HFF-Myc (cell line): Measurements from ENCODE around the gene BRINP3.

ENCODE experiments used
- DNase-seq: peaks from one replicate; pipeline ENCODE4 v3.0.0-alpha.2; 2011; ENCODE audit warnings: low read depth; ENCODE audit errors: extremely low read depth
- H3K4me3 ChIP-seq: replicated peaks from 2 replicates; pipeline ENCODE4 v1.5.1; 2011; ENCODE audit warnings: low read depth, mild to moderate bottlenecking, control low read depth, low read length
- TF ChIP-seq, protein P1 (sequence below): IDR thresholded peaks from 2 replicates; pipeline ENCODE4 v1.5.1; 2012; ENCODE audit warnings: mild to moderate bottlenecking, low read depth, low read length, control low read depth; ENCODE audit errors: missing control alignments

The BRINP3 gene

DNA sequence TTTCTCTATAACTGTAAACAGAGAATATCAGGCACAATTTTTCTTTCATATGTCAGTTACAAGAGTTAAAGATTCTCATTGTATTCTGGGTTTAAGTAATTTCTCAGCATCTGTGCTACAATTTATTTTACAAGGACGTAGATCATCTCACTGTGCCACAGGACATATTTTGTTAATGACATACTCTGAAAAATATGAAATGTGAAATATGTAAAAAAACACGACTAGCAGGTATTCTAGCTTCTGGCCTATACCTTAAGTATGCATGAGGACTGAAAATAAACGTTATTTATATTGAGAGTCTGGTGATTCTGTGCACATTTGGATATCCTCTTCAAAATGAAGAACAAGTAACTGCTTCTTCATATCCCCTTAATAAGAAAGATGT is 308.8 kb downstream of the BRINP3 start:
- TF ChIP-seq, protein P1, sequence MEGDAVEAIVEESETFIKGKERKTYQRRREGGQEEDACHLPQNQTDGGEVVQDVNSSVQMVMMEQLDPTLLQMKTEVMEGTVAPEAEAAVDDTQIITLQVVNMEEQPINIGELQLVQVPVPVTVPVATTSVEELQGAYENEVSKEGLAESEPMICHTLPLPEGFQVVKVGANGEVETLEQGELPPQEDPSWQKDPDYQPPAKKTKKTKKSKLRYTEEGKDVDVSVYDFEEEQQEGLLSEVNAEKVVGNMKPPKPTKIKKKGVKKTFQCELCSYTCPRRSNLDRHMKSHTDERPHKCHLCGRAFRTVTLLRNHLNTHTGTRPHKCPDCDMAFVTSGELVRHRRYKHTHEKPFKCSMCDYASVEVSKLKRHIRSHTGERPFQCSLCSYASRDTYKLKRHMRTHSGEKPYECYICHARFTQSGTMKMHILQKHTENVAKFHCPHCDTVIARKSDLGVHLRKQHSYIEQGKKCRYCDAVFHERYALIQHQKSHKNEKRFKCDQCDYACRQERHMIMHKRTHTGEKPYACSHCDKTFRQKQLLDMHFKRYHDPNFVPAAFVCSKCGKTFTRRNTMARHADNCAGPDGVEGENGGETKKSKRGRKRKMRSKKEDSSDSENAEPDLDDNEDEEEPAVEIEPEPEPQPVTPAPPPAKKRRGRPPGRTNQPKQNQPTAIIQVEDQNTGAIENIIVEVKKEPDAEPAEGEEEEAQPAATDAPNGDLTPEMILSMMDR: no peak
- H3K4me3 ChIP-seq: no peak overlapping the region
- DNase-seq: no peak

DNA sequence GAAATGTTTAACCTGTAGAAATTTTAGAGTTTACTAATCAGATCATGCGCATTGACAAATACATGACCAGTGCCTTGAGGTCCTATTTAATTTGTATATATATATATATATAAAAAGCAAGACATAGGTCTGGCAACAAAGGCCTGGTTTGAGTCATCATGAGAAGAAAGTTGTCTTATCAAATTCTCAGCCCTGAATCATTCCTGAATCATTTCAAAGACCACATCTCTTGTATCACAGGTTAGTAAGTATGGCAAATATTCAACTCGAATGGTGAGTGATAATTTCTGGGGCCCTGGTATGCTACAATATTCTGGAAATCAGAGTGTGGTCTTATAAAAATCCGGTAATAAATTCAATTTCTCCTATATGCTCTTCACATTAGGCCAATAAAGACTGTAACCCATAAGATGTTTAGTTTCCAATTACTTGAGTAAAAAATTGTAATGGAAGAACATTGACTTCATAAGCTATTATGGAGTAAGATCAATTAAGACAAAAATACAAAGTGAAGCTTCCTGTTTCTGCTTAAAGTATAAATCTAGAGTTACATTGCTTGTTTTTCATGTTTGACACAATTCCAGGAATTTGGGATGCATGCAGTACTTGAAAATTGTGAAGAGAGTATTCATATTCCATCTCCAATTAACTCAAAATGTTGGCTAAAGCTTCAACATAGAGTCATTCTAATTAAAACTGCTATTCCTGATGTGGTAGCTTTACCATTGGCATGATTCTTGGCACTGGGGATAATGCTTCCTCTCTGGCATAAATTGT is 309.4 kb downstream of the BRINP3 start:
- no peak for DNase-seq
- no peak overlapping the region for H3K4me3 ChIP-seq
- TF ChIP-seq, protein P1: no peak

DNA sequence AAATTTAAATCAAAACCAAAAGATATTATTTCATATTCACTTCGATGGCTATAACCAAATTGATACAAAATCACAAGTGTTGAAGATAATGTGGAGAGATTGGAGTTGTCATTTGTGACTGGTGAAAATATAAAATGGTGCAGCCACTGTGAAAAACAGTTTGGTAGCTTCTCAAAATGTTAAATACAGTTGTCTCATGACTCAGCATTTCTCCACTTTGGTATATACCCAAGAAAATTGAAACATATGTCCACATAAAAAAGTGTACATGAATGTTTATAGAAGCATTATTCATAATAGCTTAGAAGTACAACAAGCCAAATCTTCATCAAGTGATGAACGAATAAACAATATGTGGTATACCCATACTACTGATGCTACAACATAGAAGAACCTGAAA is 318.5 kb downstream of the BRINP3 start:
- no peak for DNase-seq
- TF ChIP-seq, protein P1: no peak
- H3K4me3 ChIP-seq: no peak overlapping the region

DNA sequence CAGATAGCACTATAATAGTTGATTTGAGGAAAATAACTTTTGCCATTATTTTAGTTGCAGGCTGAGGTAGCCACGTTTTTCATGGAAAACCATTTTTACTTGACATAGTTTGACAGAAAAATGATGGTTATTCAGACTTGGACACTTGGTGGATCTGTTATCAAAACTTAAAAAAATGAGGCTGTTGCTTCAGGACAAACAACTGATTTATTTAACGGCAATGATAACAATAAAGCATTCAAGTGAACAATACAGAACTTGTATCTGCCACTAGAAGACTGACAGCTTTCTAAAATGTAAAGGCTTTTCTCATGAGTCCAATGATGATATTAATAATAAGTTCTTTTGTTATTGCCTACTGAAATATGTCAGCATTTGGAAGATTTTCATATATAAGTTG is 322.9 kb downstream of the BRINP3 start:
- DNase-seq: no peak
- no peak overlapping the region for H3K4me3 ChIP-seq
- TF ChIP-seq, protein P1: no peak

DNA sequence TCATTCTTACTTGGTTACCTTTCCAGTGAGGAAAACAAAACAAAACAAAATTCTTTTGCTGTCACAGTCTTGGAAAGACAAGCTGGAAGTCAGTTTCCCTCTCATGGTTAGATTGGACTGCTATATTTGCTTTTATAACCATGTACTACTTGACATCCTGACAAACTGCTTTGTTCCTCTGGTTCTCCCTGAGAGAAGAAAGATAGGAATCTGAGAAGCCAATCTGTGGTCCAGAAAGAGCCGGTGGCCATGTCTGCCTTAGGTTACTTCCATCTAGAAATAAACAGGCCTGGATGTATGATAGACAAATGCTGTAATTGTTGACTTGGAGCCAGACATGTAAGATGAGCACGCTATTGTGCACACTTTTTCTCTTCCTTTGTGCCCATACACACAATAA is 330.0 kb downstream of the BRINP3 start:
- TF ChIP-seq, protein P1: no peak
- DNase-seq: no peak
- H3K4me3 ChIP-seq: no peak overlapping the region

DNA sequence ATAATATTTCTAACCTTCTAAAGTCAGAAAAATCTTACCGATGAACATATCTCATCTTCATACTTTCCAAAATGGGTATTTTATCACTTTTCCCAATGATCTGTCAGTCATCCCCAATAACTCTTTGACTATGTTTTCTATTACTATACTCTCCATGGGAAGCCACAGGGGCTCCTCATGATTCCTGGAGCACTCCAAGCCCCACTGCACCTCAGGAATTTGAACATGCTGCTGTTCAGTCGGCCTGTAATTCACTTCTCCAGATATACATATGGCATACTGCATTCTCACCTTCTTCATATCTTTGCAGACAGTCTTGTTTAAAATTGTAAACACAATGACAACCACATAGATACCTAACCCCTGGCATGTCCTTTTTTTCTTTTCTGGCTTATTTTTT is 333.0 kb downstream of the BRINP3 start:
- no peak for DNase-seq
- TF ChIP-seq, protein P1: no peak
- H3K4me3 ChIP-seq: no peak overlapping the region

DNA sequence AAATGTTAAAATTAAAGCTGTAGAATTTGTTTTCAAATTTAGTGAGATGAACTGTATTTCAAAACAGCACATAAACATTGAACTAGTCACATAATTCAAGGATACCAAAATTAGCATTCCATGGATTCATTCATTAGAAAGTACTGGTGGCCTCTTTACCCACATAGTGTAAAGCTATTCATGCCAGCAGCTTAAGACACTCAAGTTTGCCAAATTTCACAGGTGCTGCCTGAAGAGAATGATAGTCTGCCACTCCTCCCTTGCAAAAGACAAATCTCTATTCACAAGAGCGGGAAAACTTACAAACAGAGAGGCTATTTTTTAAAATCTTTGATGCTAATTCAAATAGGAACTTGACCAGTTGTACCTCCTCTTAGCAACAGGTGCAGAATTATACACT is 337.0 kb downstream of the BRINP3 start:
- TF ChIP-seq, protein P1: no peak
- DNase-seq: no peak
- no peak overlapping the region for H3K4me3 ChIP-seq
